Tibial nerve (tissue), 3 donors: ENCODE measurements around the gene TMPRSS6.

Experiments used
- CTCF ChIP-seq, 5 experiments: fragments of 200-600 bp in 3 of 5; fragments of 450-650 bp in 2 of 5; sonication (generic) in 3 of 5; IDR thresholded peaks; one replicate each; pipeline ENCODE4 v1.5.1; 2016 to 2019; ENCODE audit warnings: antibody characterized with exemption in 5 of 5, mild to moderate bottlenecking in 3 of 5, moderate library complexity in 2 of 5
- POLR2A ChIP-seq, 2 donors: fragments of 450-650 bp; IDR thresholded peaks; one replicate each; pipeline ENCODE4 v1.6.1; 2017; ENCODE audit warnings: antibody characterized with exemption in 2 of 2, mild to moderate bottlenecking in 2 of 2, moderate library complexity in 2 of 2

GRCh38 chr22:37090920-37091695, 18.4 kb downstream of the TMPRSS6 start:
- TF ChIP-seq CTCF (IDR thresholded peaks at IDR 0.05) (no peak), POLR2A (IDR thresholded peaks at IDR 0.05) (no peak)
